K562 (cell line): ENCODE data around the gene HEG1. TPM values are rescaled to one million over a fixed set of nuclear protein-coding genes. Genes with fewer than 3 reads are reported as not detected.

Source experiments
- ATAC-seq: fragments of 200-7000 bp; cut with Tn5 transposase; 3 replicates; pipeline ENCODE4 v1.9.1; 2020; ENCODE audit warnings: moderate library complexity
- BruUV-seq: library from RNA; stranded (reverse); fragments of 400-500 nt; replicated peaks from 2 replicates; lab custom pipeline; 2021; lab: Mats Ljungman, UMichigan
- CTCF ChIA-PET: fragments of 300-600 bp; formaldehyde crosslinking; extraction: SDS; loops from one replicate; lab custom pipeline; 2021; ENCODE audit warnings: low intra/inter-chr PET ratio; lab: Yijun Ruan, JAX
- POLR2A ChIA-PET: fragments of 300-600, 350-650 bp; sonication (Branson Sonifier 250); formaldehyde crosslinking; extraction: SDS; loops from one replicate; lab custom pipeline; 2021; ENCODE audit warnings: antibody characterized with exemption, inconsistent platforms; lab: Yijun Ruan, JAX
- DNase-seq, 4 experiments: peaks; one replicate each; pipeline versions ENCODE4 v3.0.0 to v3.0.0-alpha.2; 2011 to 2018; ENCODE audit warnings: low spot score in 3 of 4, mixed read lengths in 3 of 4; ENCODE audit errors: extremely low read depth in 1 of 4
- FAIRE-seq: peaks from 2 replicates; lab custom pipeline; 2011; peaks lifted over from hg19 to GRCh38; lab: Jason Lieb, UNC
- H2AFZ ChIP-seq: 2 replicates; pipeline ENCODE4 v1.6.0; 2011; ENCODE audit warnings: low read depth, low read length, control low read depth, inconsistent platforms
- H3K27ac ChIP-seq: fragments of 200-600 bp; 3 replicates; pipeline ENCODE4 v1.8.0; 2011; ENCODE audit warnings: low read depth, mild to moderate bottlenecking, control low read depth, inconsistent platforms, low read length, moderate library complexity, mixed read lengths; ENCODE audit errors: extremely low read depth
- H3K27me3 ChIP-seq, 2 experiments: fragments of 300-600 bp in 1 of 2; 2 replicates in 1 of 2; 3 replicates in 1 of 2; pipeline versions ENCODE4 v1.6.0 to v1.8.0; 2011; ENCODE audit warnings: inconsistent platforms in 2 of 2, low read length in 2 of 2, mild to moderate bottlenecking in 1 of 2, mixed read lengths in 1 of 2, moderate library complexity in 1 of 2; ENCODE audit not compliant: control insufficient read depth in 2 of 2, insufficient read depth in 2 of 2
- H3K36me3 ChIP-seq: fragments of 300-600 bp; 3 replicates; pipeline ENCODE4 v1.8.0; 2011; ENCODE audit warnings: mild to moderate bottlenecking, low read length, inconsistent platforms; ENCODE audit not compliant: control insufficient read depth, insufficient read depth
- H3K4me1 ChIP-seq, 2 experiments: fragments of 200-600 bp in 1 of 2; replicated peaks in 1 of 2; 2 replicates in 1 of 2; 3 replicates in 1 of 2; pipeline versions ENCODE4 v1.5.1 to v1.8.0; 2011; ENCODE audit warnings: inconsistent platforms in 2 of 2, low read length in 2 of 2, mild to moderate bottlenecking in 1 of 2, mixed read lengths in 1 of 2, moderate library complexity in 1 of 2; ENCODE audit not compliant: control insufficient read depth in 2 of 2, insufficient read depth in 2 of 2
- H3K4me2 ChIP-seq: 2 replicates; pipeline ENCODE4 v1.6.1; 2011; ENCODE audit warnings: low read length, control low read depth, inconsistent platforms, mixed read lengths; ENCODE audit not compliant: insufficient read depth
- H3K4me3 ChIP-seq: fragments of 200-600 bp; sonication (generic), shearing (Covaris generic); 2 replicates; pipeline ENCODE4 v1.5.1; 2016; ENCODE audit warnings: control low read depth, inconsistent platforms
- H3K79me2 ChIP-seq: fragments of 200-600 bp; 3 replicates; pipeline ENCODE4 v1.8.0; 2011; ENCODE audit warnings: low read length, inconsistent platforms; ENCODE audit not compliant: control insufficient read depth, insufficient read depth
- H3K9ac ChIP-seq, 2 experiments: 2 replicates each; pipeline versions ENCODE4 v1.6.0 to v1.6.1; 2011; ENCODE audit warnings: low read depth in 2 of 2, low read length in 2 of 2, control low read depth in 1 of 2, inconsistent platforms in 1 of 2, mild to moderate bottlenecking in 1 of 2, mixed read lengths in 1 of 2; ENCODE audit not compliant: insufficient read depth in 1 of 2
- H3K9me1 ChIP-seq: one replicate; pipeline ENCODE4 v1.6.0; 2011; ENCODE audit warnings: inconsistent platforms, mild to moderate bottlenecking, low read length, moderate library complexity; ENCODE audit not compliant: control insufficient read depth, insufficient read depth
- H3K9me3 ChIP-seq: replicated peaks from 2 replicates; pipeline ENCODE4 v1.5.1; 2011; ENCODE audit warnings: low read depth, low read length, inconsistent platforms; ENCODE audit not compliant: control insufficient read depth, insufficient read depth
- H4K20me1 ChIP-seq: replicated peaks from 2 replicates; pipeline ENCODE4 v1.6.1; 2011; ENCODE audit warnings: low read length, inconsistent platforms, mixed read lengths; ENCODE audit not compliant: control insufficient read depth, insufficient read depth
- GABPB1 ChIP-seq: sonication (generic); formaldehyde crosslinking; IDR thresholded peaks from 2 replicates; pipeline ENCODE4 v1.8.0; 2022; ENCODE audit warnings: mild to moderate bottlenecking, missing genetic modification reagents
- KDM1A ChIP-seq, 2 experiments: fragments of 450-650 bp; IDR thresholded peaks; 2 replicates each; pipeline ENCODE4 v1.6.1; 2016; ENCODE audit warnings: mild to moderate bottlenecking in 2 of 2
- KLF10 ChIP-seq: fragments of 250-450 bp; sonication (Bioruptor Pico); IDR thresholded peaks from 2 replicates; pipeline ENCODE4 v1.6.1; 2021; ENCODE audit warnings: matching md5 sums
- MCM7 ChIP-seq, 2 experiments: fragments of 450-650 bp; IDR thresholded peaks; 2 replicates each; pipeline ENCODE4 v1.6.1; 2016 to 2018
- NR3C1 ChIP-seq: sonication (generic); formaldehyde crosslinking; IDR thresholded peaks from 2 replicates; pipeline ENCODE4 v1.8.1; 2022; ENCODE audit warnings: missing genetic modification reagents
- OTX1 ChIP-seq: fragments of 450-650 bp; formaldehyde crosslinking; IDR thresholded peaks from 2 replicates; pipeline ENCODE4 v1.4.0; 2022; ENCODE audit warnings: mild to moderate bottlenecking
- RAD21 ChIP-seq, 2 experiments: fragments of 250-450 bp in 1 of 2; fragments of 450-650 bp in 1 of 2; sonication (Bioruptor Pico) in 1 of 2; formaldehyde crosslinking in 1 of 2; IDR thresholded peaks in 1 of 2; conservative IDR thresholded peaks in 1 of 2; 2 replicates each; pipeline versions ENCODE4 v1.4.0 to v1.8.0; 2020 to 2022; ENCODE audit warnings: mild to moderate bottlenecking in 2 of 2, moderate library complexity in 1 of 2
- SAP30 ChIP-seq: fragments of 200-600 bp; sonication (generic); IDR thresholded peaks from 2 replicates; pipeline ENCODE4 v1.6.1; 2012; ENCODE audit warnings: borderline replicate concordance, low read depth, mild to moderate bottlenecking, moderate library complexity, low read length, control low read depth, inconsistent platforms; ENCODE audit not compliant: insufficient read depth, poor library complexity, severe bottlenecking
- SIX5 ChIP-seq, 2 experiments: IDR thresholded peaks; 2 replicates each; pipeline ENCODE4 v1.6.1; 2011; ENCODE audit warnings: low read length in 2 of 2, borderline replicate concordance in 1 of 2, low read depth in 1 of 2, mild to moderate bottlenecking in 1 of 2, moderate library complexity in 1 of 2; ENCODE audit not compliant: insufficient read depth in 1 of 2
- ZBTB9 ChIP-seq: fragments of 450-650 bp; formaldehyde crosslinking; IDR thresholded peaks from 2 replicates; pipeline ENCODE4 v1.4.0; 2020; ENCODE audit warnings: mild to moderate bottlenecking, moderate library complexity
- ZNF140 ChIP-seq: fragments of 250-450 bp; sonication (Bioruptor Pico); IDR thresholded peaks from 2 replicates; pipeline ENCODE4 v1.8.0; 2021; ENCODE audit warnings: moderate library complexity, mild to moderate bottlenecking, inconsistent platforms
- ZNF347 ChIP-seq: fragments of 450-650 bp; formaldehyde crosslinking; IDR thresholded peaks from 2 replicates; pipeline ENCODE4 v1.4.0; 2020; ENCODE audit warnings: low read depth, mild to moderate bottlenecking, moderate library complexity
- ZNF384 ChIP-seq: IDR thresholded peaks from 2 replicates; pipeline ENCODE4 v1.6.1; 2012; ENCODE audit warnings: low read depth, low read length, improper control_type of control experiment
- ZNF717 ChIP-seq: fragments of 250-450 bp; sonication (Bioruptor Pico); IDR thresholded peaks from 2 replicates; pipeline ENCODE4 v1.5.0; 2021
- WGBS: fragments of 100-300 bp; shearing (Covaris generic); methylation state at CpG from one replicate; pipeline ENCODE4 v1.1.6; 2016; ENCODE audit warnings: low coverage, mixed read lengths; ENCODE audit not compliant: insufficient coverage; ENCODE audit errors: missing lambda C conversion rate; 5-methylcytosine and 5-hydroxymethylcytosine counted together
- in situ Hi-C: fragments of 300-500 bp; cut with MboI; formaldehyde crosslinking; loops from 4 replicates; pipeline ENCODE4 v1.15.0; 2018; ENCODE audit warnings: inconsistent platforms, mixed read lengths
- intact Hi-C: fragments of 100-400 bp; cut with micrococcal nuclease; formaldehyde crosslinking; loops from 2 replicates; pipeline ENCODE4 v1.14.2; 2022
- polyA plus RNA-seq, 8 experiments: library from polyadenylated mRNA; depleted of rRNA in 4 of 8; stranded (reverse) in 5 of 8; unstranded in 3 of 8; fragments of >200 nt; fragmentation: Nextera tagmentation in 2 of 8; fragmentation: Illumina TruSeq in 1 of 8; extraction: Ambion mirVana in 2 of 8; extraction: Trizol in 1 of 8; gene quantifications; 2 replicates each; pipeline versions ENCODE4 v1.2.1 to v1.2.3, GENCODE V29; 2011 to 2014; ENCODE audit warnings: inconsistent platforms in 1 of 8, missing spikeins in 1 of 8
- total RNA-seq, 7 experiments: library from RNA; depleted of rRNA in 6 of 7; stranded (reverse); fragments of >200 nt in 6 of 7; fragmentation: Illumina TruSeq in 2 of 7; extraction: Trizol in 2 of 7; gene quantifications; 2 replicates each; pipeline versions ENCODE4 v1.2.1 to v1.2.3, GENCODE V29; 2011 to 2021; ENCODE audit warnings: low replicate concordance in 1 of 7

The HEG1 gene
- total and polyA plus RNA-seq, 9 of the 15 experiments (the other 6 are each of a cell fraction or from before 2014, with no cell fraction given): 0.24 TPM; not detected in 8

GRCh38 chr3:125048282-125048681 is 7.5 kb downstream of the HEG1 start:
- Histone ChIP-seq H4K20me1 (no peaks in the 10 kb centered on the region), H3K27me3 (peaks cover 15 to 48% of the 10 kb centered on the region in 2 experiments; a peak in 4 of 5 replicates), H2AFZ (no peak overlapping the region), H3K4me3 (no peak overlapping the region), H3K27ac (no peak overlapping the region), H3K9ac (no peak overlapping the region), H3K4me2 (no peak overlapping the region), H3K4me1 (no peaks in the 10 kb centered on the region), H3K9me1 (no peaks in the 10 kb centered on the region), H3K79me2 (no peaks in the 10 kb centered on the region), H3K9me3 (no peaks in the 10 kb centered on the region), H3K36me3 (no peaks in the 10 kb centered on the region)
- intact Hi-C loops (no loop called here), in situ Hi-C loops (no loop called here)
- ATAC-seq: no peak
- no peak for DNase-seq
- ChIA-PET CTCF (no interaction called here), POLR2A (interaction anchor here (0.6 to 0.7 kb wide), 2 partner anchors 113 to 272 kb away, joined by 3 to 4 read pairs; no protein-coding TSS in a partner anchor)
- 0% methylated on average over 2 of the region's 3 CpGs for WGBS
- TF ChIP-seq ZNF347 (CRISPR knock-in tag) (no peak), ZNF384 (no peak), SAP30 (no peak), ZNF140 (CRISPR knock-in tag) (no peak), MCM7 (IDR thresholded peaks at IDR 0.05) (no peak), KLF10 (CRISPR knock-in tag) (no peak), RAD21 (CRISPR knock-in tag; conservative IDR thresholded peaks at IDR 0.05 in 1 of 2, IDR thresholded peaks at IDR 0.05 in 1 of 2) (no peak), ZNF717 (CRISPR knock-in tag) (no peak), KDM1A (IDR thresholded peaks at IDR 0.05) (no peak), OTX1 (CRISPR knock-in tag) (no peak), ZBTB9 (CRISPR knock-in tag) (no peak), GABPB1 (no peak), NR3C1 (CRISPR knock-in tag) (no peak), SIX5 (IDR thresholded peaks at IDR 0.05; ENCODE audit: borderline replicate concordance in 1 of 2, insufficient read depth in 1 of 2, low read depth in 1 of 2, low read length in 2 of 2) (no peak)
- no TSS peak for BruUV-seq
- no peak for FAIRE-seq
